AG04450 (cell line): Measurements from ENCODE around the gene CRYL1. TPM values are rescaled to one million over a fixed set of nuclear protein-coding genes. Genes with fewer than 3 reads are reported as not detected.

Source experiments
- CTCF ChIA-PET: fragments of 300-600, 350-600 bp; formaldehyde crosslinking; extraction: SDS; loops from one replicate; lab custom pipeline; 2022; ENCODE audit warnings: antibody characterized with exemption, inconsistent platforms; lab: Charles Lee
- POLR2A ChIA-PET: fragments of 350-600 bp; formaldehyde crosslinking; extraction: SDS; loops from one replicate; lab custom pipeline; 2021; ENCODE audit warnings: antibody characterized with exemption, inconsistent platforms; lab: Yijun Ruan, JAX
- DNase-seq: peaks from one replicate; pipeline ENCODE4 v3.0.0-alpha.2; 2011; ENCODE audit warnings: low read depth, low spot score
- H3K27ac ChIP-seq: one replicate; pipeline ENCODE4 v1.5.1; 2012; ENCODE audit warnings: low read depth, low read length, control low read depth
- H3K27me3 ChIP-seq: one replicate; pipeline ENCODE4 v1.6.0; 2012; ENCODE audit warnings: low read length; ENCODE audit not compliant: control insufficient read depth, insufficient read depth
- H3K4me3 ChIP-seq: 2 replicates; pipeline ENCODE4 v1.5.1; 2011; ENCODE audit warnings: mild to moderate bottlenecking, low read depth, low read length, control low read depth
- H3K9me3 ChIP-seq: 2 replicates; pipeline ENCODE4 v1.5.1; 2012; ENCODE audit warnings: low read length; ENCODE audit not compliant: control insufficient read depth, insufficient read depth
- polyA plus RNA-seq: library from polyadenylated mRNA; depleted of rRNA; stranded (reverse); fragments of >200 nt; gene quantifications from 2 replicates; pipeline ENCODE4 v1.2.3, GENCODE V29; 2011
- TF ChIP-seq, protein P1 (sequence below): IDR thresholded peaks from 2 replicates; pipeline ENCODE4 v1.5.1; 2011; ENCODE audit warnings: low read depth, low read length, control low read depth, inconsistent platforms

CRYL1 gene
- polyA plus RNA-seq, 1 experiment: 21.6 TPM

DNA sequence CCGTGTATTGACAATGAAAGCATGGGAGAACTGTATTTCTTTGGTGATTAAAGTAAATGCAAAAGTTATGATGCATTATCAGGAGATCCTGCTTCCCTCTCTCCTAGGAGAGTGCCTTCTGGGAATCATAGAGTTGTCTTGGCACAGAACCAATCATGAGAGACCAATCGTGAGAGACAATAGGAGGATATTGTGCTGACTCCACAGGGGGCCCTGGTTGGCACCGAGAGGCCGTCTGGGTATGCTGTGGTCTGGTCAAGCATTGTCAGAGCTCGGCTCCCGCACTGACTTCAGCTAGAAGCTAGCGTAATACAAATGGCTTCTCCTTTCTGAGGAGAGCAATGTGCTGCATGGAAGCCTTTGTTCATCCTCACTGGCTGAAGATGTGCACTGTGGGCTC lies 162.1 kb downstream of the CRYL1 start:
- ChIA-PET POLR2A (no interaction called here), CTCF (no interaction called here)
- DNase-seq: no peak
- TF ChIP-seq, protein P1, sequence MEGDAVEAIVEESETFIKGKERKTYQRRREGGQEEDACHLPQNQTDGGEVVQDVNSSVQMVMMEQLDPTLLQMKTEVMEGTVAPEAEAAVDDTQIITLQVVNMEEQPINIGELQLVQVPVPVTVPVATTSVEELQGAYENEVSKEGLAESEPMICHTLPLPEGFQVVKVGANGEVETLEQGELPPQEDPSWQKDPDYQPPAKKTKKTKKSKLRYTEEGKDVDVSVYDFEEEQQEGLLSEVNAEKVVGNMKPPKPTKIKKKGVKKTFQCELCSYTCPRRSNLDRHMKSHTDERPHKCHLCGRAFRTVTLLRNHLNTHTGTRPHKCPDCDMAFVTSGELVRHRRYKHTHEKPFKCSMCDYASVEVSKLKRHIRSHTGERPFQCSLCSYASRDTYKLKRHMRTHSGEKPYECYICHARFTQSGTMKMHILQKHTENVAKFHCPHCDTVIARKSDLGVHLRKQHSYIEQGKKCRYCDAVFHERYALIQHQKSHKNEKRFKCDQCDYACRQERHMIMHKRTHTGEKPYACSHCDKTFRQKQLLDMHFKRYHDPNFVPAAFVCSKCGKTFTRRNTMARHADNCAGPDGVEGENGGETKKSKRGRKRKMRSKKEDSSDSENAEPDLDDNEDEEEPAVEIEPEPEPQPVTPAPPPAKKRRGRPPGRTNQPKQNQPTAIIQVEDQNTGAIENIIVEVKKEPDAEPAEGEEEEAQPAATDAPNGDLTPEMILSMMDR: no peak
- peaks cover 10% of the 10 kb centered on the region for H3K27me3 ChIP-seq
- no peak overlapping the region for H3K27ac ChIP-seq
- no peaks in the 10 kb centered on the region; the same call in 1 of the 2 replicates for H3K9me3 ChIP-seq
- H3K4me3 ChIP-seq: no peak overlapping the region

DNA sequence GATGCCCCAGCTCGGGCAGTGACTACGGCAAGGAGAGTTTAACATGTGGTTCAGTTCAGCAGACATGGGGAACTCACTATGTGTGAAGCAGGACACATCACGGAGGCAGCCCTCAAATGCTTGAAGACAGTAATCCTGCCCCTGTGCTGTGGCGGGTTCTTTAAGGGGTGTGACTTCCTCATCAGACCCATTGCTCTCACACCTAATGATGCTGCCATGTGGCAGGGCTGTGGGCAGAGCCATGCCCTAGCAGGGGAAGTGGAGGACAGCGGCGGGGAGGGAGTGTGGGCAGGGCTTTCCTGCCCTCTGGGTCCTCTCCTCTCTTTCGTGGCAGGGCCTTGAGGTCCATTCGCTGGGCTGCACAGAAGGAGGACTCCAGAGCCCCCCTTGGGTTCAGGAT lies 162.5 kb downstream of the CRYL1 start:
- H3K9me3 ChIP-seq: no peaks in the 10 kb centered on the region; the same call in 1 of the 2 replicates
- TF ChIP-seq, protein P1: no peak
- H3K27ac ChIP-seq: no peak overlapping the region
- no peak for DNase-seq
- ChIA-PET CTCF (no interaction called here), POLR2A (no interaction called here)
- peaks cover 5% of the 10 kb centered on the region for H3K27me3 ChIP-seq
- no peak overlapping the region for H3K4me3 ChIP-seq

DNA sequence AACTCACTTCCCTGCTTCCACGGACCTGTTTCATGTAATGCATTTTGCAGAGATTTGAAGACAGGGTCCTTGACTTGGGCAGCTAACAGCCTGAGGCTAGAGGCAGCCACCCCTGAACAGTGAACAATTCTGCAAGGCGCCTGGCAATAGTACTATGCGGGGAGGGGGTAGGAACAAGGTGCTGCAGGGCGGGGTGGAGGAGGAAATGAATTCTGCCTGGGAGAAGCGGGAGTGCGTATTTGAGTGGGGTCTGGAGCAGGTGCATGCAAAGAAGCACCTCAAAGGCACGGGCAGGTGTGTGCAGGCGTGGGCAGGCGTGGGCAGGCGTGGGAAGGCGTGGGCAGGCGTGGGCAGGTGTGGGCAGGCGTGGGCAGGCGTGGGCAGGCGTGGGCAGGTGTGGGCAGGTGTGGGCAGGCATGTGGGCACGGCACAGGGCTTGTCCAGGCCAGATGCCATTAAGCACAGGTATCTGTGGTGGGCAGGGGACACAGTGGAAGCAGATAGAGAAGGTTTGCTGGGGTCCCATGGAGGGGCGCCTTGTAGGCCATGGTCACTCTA lies 163.1 kb downstream of the CRYL1 start:
- DNase-seq: no peak
- Histone ChIP-seq H3K9me3 (no peaks in the 10 kb centered on the region; the same call in none of the 2 replicates), H3K27ac (no peak overlapping the region), H3K4me3 (no peak overlapping the region), H3K27me3 (peaks cover 3% of the 10 kb centered on the region)
- CTCF ChIA-PET: interaction anchor here (0.6 kb wide), 1 partner anchor 71 kb away, joined by 3 read pairs; no protein-coding TSS in a partner anchor
- POLR2A ChIA-PET: no interaction called here
- TF ChIP-seq, protein P1: no peak

DNA sequence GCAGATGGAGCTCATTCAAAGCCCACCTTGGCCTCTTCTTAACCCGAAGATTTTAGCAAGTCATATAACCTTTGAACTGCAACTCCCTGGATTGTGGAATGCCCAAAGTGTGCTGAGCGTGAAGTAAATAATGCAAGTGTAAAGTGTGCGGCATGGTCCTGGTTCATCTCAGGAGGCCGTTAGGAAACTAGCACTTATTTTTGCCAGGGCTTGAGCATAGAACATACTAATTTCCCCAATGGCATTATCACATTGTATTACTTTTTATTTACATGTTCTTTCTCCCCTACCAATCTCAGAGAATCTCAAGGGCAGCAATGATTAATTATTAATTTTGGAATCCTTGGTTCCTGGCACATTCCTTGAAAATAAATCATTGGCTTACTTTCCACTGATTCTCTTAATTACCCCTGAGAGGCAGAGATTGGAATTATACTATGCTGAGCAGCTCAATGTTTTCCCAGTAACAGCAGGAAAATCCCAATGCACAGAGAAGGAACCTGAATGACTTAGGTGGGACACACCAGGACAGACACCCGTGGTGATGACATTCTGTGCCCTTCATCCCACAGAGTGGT lies 164.7 kb downstream of the CRYL1 start:
- H3K27ac ChIP-seq: no peak overlapping the region
- ChIA-PET POLR2A (interaction anchor here (0.7 to 1.9 kb wide), 2 partner anchors 43 to 59 kb away, joined by 3 to 5 read pairs; no protein-coding TSS in a partner anchor), CTCF (interaction anchor here (0.9 kb wide), 1 partner anchor 164 kb away, joined by 5 read pairs; no protein-coding TSS in a partner anchor)

More for the DNA sequence above, 164.7 kb downstream of the CRYL1 start:
- H3K27me3 ChIP-seq: peaks cover 2% of the 10 kb centered on the region
- DNase-seq: no peak
- TF ChIP-seq, protein P1: no peak
- no peak overlapping the region for H3K4me3 ChIP-seq
- H3K9me3 ChIP-seq: no peaks in the 10 kb centered on the region; the same call in none of the 2 replicates
